Measurements from ENCODE around the gene LRRC2.

GRCh38 chr3:46498916-46499519, 67.1 kb downstream of the LRRC2 start:
- TF ChIP-seq POLR2A (IDR thresholded peaks at IDR 0.05) (no peak), CTCF (IDR thresholded peaks at IDR 0.05) (no peak)

Measured in breast epithelium (tissue), 3 donors.